Renal pelvis (tissue), 4 donors: ENCODE measurements around the gene KANSL3. TPM values are rescaled to one million over a fixed set of nuclear protein-coding genes. Genes with fewer than 3 reads are reported as not detected.

Experiments
- DNase-seq: peaks from one replicate; pipeline ENCODE4 v3.0.0-alpha.2; 2013
- polyA plus RNA-seq, 3 donors: library from polyadenylated mRNA; unstranded; fragments of 120-200 nt; gene quantifications; one replicate each; pipeline ENCODE4 v1.2.1, GENCODE V29; 2013; ENCODE audit not compliant: insufficient read length in 3 of 3

The KANSL3 gene
- polyA plus RNA-seq, 3 donors = 51.8 to 67.5 (median 64.8) TPM

DNA sequence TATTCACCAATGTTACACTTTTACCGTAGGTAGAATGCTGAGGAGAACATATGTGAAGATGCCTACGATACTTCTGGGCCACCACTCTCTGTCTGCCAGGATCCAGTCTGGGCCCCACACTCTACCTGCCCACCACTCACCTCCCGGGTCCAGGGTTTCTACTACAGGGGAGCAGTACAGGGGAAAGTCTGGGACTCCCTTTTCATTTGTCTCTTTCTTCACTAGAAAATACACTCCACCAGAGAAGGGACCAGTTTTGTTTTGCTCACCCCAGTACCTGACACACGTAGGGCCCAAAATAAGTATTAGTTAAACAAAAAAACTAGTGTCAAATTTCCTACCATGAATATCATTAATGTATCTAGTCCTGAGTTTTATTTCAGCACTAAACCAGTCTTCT is 21.1 kb downstream of the KANSL3 start:
- DNase-seq = no peak

GRCh38 chr2:96616535-96616934 is 21.6 kb downstream of the KANSL3 start:
- no peak for DNase-seq

GRCh38 chr2:96616128-96616527 is 22.0 kb downstream of the KANSL3 start:
- DNase-seq = no peak

- DNase-seq = no peak
Measured at GRCh38 chr2:96608469-96609455, 29.4 kb downstream of the KANSL3 start.

DNA sequence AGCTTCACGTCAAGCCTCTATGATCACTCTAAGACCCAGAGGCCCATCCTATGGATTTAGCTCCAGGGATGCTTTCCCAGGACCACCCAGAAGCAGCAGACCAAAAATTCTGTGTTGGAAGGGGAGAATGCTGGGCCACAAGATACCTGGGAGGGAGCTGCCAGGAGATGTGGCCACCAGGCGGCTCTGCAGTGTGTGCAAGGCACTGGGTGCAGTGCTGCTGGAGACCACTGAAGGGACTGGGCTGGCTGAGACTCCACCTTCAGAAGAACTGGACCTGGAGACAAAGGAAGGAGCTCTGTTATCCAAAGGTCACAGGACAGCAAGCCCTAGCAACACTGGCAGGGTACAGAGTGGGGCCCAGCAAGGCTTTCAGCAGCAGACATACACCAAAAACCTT is 34.0 kb downstream of the KANSL3 start:
- DNase-seq = no peak

- no peak for DNase-seq
Measured at GRCh38 chr2:96602330-96602823, 35.7 kb downstream of the KANSL3 start.

GRCh38 chr2:96601382-96602292 is 36.5 kb downstream of the KANSL3 start:
- no peak for DNase-seq

DNA sequence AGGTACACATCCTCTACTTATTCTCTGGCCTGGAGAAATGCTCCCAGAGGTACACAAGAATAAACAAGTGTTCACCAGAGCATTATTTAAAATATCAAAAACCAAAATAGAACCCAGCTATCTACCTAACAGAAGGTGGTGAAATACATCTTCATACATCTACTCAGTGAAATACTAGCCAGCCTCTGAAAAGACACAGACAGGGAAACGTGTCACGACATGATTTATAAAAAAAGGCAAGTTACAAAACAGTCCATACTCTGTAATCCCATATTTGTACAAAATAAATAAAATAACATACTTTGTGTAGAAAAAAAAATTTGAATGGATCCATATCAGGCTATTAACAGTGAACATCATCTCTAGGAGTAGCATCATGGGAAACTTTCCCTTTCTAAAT is 38.2 kb downstream of the KANSL3 start:
- DNase-seq = no peak

- DNase-seq = no peak
Measured at GRCh38 chr2:96596596-96596995, 41.5 kb downstream of the KANSL3 start.

DNA sequence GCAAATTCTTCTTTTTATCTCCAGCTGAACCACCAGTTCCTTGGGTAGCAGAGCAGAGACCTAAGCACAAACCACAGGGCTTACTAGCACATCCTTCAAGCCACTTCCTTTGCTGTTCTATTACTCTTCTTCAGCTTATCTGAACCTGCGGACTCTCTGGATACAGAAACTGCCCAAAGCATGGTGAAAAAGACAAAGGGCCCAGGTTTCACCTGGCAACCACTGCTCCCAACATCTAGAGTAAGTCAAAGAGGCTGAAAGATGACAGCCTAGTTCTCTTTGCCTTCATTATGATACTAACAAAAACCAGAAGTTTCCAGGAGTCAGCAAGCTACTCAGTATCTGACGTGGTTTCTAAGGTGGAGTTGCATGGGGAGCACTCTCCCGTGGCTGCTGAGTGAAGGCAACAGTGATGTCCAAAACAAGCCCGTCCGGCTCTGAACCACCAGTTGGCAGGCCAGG is 43.4 kb downstream of the KANSL3 start:
- no peak for DNase-seq

DNA sequence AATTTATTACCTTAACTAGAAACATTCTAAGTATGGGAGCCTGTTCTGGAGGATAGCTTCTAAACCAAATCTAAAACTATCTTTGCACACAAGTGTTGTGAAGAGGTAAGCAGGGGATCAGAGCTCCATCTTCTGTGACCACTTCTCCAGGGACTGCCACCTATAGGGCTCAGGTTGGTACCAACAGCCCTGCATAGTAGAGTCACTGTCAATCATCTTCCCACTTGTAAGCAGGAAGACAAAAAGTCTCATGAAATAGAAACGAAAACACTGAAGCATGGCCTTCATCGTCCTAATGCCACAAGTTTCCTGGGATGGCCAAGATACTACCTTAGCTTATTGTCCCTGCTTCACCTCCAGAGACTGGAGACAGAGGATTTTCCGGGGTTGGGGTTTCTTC is 43.8 kb downstream of the KANSL3 start:
- DNase-seq = no peak

- DNase-seq = no peak
Measured at GRCh38 chr2:96591494-96591893, 46.6 kb downstream of the KANSL3 start.

DNA sequence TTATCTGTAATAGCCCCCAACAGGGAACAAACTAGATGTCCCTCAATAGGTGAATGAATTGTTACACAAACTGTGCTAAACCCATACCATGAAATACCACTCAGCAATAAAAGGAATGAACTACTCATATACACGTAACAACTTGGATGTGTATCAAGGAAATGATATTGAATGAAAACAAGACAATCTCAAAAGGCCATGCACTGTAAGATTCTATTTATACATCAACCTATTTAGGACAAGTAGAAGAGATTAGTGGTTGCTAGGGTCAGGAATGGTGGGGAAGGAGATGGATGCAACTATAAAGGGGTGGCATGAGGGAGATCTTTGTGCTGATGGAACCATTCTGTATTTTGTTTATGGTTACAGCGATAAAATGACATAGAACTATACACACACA is 47.1 kb downstream of the KANSL3 start:
- no peak for DNase-seq

- DNase-seq = no peak
Measured at GRCh38 chr2:96587843-96588242, 50.3 kb downstream of the KANSL3 start.

DNA sequence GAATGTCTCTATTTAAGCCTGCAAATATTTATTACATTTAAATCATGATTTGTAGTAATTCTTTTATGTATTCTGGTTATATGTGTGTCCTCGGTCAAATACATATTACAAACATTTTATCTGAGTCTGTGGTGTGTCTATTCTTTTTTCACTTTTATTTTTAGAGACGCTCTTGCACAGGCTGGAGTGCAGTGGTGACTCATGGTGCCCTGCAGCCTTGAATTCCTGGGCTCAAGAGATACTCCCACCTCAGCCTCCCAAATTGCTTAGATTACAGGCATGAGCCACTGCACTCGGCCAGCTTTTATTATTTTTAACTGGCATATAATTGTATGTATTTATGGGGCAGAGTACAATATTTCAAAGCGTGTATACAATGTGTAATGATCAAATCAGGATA is 54.1 kb downstream of the KANSL3 start:
- DNase-seq = no peak

GRCh38 chr2:96580771-96581170 is 57.3 kb downstream of the KANSL3 start:
- no peak for DNase-seq

- no peak for DNase-seq
Measured at GRCh38 chr2:96579422-96579821, 58.7 kb downstream of the KANSL3 start.

DNA sequence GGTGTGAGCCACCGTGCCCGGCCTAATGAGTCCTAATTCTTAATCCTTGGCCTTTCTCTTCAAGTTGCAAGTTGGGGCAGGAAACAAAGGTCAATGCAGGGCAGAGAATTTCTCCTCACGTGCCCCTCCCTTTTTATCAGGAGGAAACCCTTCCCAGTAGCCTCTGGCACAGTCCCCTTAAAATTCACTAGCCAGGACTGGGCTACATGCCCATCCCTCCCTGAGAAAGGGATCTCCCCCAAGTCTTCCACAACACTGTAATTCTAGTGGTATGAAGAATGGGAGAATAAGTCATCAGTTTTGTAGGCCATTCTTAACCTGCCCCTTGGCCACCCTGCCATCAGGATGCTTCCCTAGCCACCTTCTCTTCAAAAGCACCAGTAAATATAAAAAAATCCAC is 59.4 kb downstream of the KANSL3 start:
- no peak for DNase-seq

DNA sequence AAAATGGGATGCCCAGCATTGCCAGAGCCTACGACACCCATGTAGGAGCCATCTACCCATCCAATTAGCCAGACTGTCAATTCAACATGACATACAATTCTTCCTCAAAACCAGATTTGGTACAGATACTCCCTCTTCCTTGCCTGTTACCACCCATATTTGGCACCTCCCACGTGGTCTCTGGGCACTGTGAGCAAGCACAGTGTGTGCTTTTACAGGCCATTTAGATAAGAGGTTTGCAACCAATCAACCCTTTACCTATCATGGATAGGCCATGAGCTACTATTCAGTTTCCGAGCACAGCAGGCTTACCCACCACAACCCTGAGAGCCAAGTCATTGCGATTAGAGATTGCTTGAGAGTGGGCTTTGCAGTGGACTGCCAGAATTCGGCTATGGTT is 60.6 kb downstream of the KANSL3 start:
- no peak for DNase-seq

GRCh38 chr2:96575785-96576456 is 62.2 kb downstream of the KANSL3 start:
- no peak for DNase-seq

- no peak for DNase-seq
Measured at GRCh38 chr2:96574364-96574763, 63.7 kb downstream of the KANSL3 start.

DNA sequence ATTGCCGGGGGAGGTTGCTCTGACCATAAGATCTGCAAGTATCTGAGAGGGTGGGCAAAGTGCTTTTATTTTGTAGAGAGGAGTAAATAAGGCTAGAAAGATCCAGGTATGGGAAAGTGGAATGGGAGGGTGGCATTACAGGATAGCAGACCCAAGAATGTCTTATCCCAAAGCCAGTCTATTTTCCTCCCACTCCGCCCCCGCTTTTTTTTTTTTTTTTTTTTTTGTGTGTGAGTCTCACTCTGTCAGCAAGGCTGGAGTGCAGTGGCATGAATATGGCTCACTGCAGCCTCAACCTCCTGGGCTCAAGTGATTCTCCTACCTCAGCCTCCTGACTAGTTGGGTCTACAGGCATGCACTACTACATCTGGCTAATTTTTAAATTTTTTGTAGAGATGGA is 70.0 kb downstream of the KANSL3 start:
- no peak for DNase-seq
